Esophagus squamous epithelium (tissue), 4 donors: ENCODE results near the gene TRIP12.

Experiments
- POLR2A ChIP-seq, 4 donors: fragments of 450-650 bp; IDR thresholded peaks; one replicate each; pipeline ENCODE4 v1.6.1; 2017; ENCODE audit warnings: antibody characterized with exemption in 4 of 4, mild to moderate bottlenecking in 4 of 4, moderate library complexity in 3 of 4
- TF ChIP-seq, protein P1 (sequence below), 6 experiments: fragments of 450-650 bp in 4 of 6; fragments of 200-600 bp in 2 of 6; sonication (generic) in 2 of 6; IDR thresholded peaks; one replicate each; pipeline ENCODE4 v1.5.1; 2016 to 2019; ENCODE audit warnings: antibody characterized with exemption in 6 of 6, mild to moderate bottlenecking in 4 of 6, moderate library complexity in 4 of 6

DNA sequence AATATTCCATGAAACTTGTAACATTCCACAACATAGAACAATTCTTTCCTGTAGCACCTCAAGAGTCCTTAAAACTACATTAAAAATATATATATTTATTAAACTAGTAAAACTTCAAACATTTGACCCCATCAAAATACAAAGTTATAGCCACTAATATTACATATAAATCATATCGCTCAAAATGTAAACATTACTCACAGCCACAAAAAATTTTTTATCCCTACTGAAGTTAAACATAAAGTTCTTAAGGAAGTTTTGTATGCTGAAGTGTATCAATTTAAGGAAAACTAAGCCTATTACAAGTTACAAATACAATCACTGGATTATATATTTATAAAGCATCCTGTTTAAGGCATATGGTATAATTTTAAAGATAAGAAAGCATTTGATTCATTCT lies 127.2 kb downstream of the TRIP12 start:
- TF ChIP-seq, protein P1, sequence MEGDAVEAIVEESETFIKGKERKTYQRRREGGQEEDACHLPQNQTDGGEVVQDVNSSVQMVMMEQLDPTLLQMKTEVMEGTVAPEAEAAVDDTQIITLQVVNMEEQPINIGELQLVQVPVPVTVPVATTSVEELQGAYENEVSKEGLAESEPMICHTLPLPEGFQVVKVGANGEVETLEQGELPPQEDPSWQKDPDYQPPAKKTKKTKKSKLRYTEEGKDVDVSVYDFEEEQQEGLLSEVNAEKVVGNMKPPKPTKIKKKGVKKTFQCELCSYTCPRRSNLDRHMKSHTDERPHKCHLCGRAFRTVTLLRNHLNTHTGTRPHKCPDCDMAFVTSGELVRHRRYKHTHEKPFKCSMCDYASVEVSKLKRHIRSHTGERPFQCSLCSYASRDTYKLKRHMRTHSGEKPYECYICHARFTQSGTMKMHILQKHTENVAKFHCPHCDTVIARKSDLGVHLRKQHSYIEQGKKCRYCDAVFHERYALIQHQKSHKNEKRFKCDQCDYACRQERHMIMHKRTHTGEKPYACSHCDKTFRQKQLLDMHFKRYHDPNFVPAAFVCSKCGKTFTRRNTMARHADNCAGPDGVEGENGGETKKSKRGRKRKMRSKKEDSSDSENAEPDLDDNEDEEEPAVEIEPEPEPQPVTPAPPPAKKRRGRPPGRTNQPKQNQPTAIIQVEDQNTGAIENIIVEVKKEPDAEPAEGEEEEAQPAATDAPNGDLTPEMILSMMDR (IDR thresholded peaks at IDR 0.05): no peak
- TF ChIP-seq POLR2A (IDR thresholded peaks at IDR 0.05): no peak
